Loucy (cell line): ENCODE measurements around the gene DNAJB9.
"Not testable (repeated sequence)": the region's sequence is repeated elsewhere in the genome, so short reads cannot be mapped to it uniquely, and the experiment has no call there.

Experiments used
- H2AFZ ChIP-seq: fragments of 200-600 bp; sonication (generic); 2 replicates; pipeline ENCODE4 v1.6.0; 2016; ENCODE audit warnings: antibody characterized with exemption, mild to moderate bottlenecking, low read length, moderate library complexity
- H3F3A ChIP-seq: fragments of 200-600 bp; 2 replicates; pipeline ENCODE4 v1.6.0; 2016; ENCODE audit warnings: antibody characterized with exemption, low read depth, mild to moderate bottlenecking
- H3K27me3 ChIP-seq: fragments of 200-600 bp; sonication (generic); 2 replicates; pipeline ENCODE4 v1.6.1; 2014; ENCODE audit warnings: low read length, mild to moderate bottlenecking; ENCODE audit not compliant: insufficient read depth, poor library complexity, severe bottlenecking
- H3K36me3 ChIP-seq: fragments of 200-600 bp; sonication (generic); 2 replicates; pipeline ENCODE4 v1.6.1; 2016; ENCODE audit warnings: low read length; ENCODE audit not compliant: insufficient read depth
- H3K4me1 ChIP-seq: fragments of 200-600 bp; sonication (generic); 2 replicates; pipeline ENCODE4 v1.5.1; 2014; ENCODE audit warnings: low read length, mild to moderate bottlenecking; ENCODE audit not compliant: insufficient read depth, poor library complexity, severe bottlenecking
- H3K4me2 ChIP-seq: fragments of 200-600 bp; sonication (generic); 2 replicates; pipeline ENCODE4 v1.6.0; 2014; ENCODE audit warnings: antibody characterized with exemption, low read length, low read depth, mild to moderate bottlenecking; ENCODE audit not compliant: poor library complexity, severe bottlenecking
- H3K4me3 ChIP-seq: fragments of 200-600 bp; sonication (generic); 2 replicates; pipeline ENCODE4 v1.5.1; 2014; ENCODE audit warnings: low read length, mild to moderate bottlenecking, mixed read lengths; ENCODE audit not compliant: poor library complexity, severe bottlenecking
- H3K79me2 ChIP-seq: fragments of 200-600 bp; sonication (generic); 2 replicates; pipeline ENCODE4 v1.6.1; 2014; ENCODE audit warnings: low read length; ENCODE audit not compliant: insufficient read depth
- H3K9ac ChIP-seq: fragments of 200-600 bp; sonication (generic); 2 replicates; pipeline ENCODE4 v1.6.0; 2014; ENCODE audit warnings: mild to moderate bottlenecking, low read depth, low read length, moderate library complexity; ENCODE audit not compliant: poor library complexity, severe bottlenecking
- H3K9me2 ChIP-seq: fragments of 200-600 bp; sonication (generic); replicated peaks from 2 replicates; pipeline ENCODE4 v1.6.1; 2016; ENCODE audit warnings: low read depth, low read length, mixed read lengths
- H3K9me3 ChIP-seq: fragments of 200-600 bp; sonication (generic); 2 replicates; pipeline ENCODE4 v1.6.1; 2014; ENCODE audit warnings: mild to moderate bottlenecking, antibody characterized with exemption, low read length, low read depth; ENCODE audit not compliant: insufficient read depth
- H4K20me1 ChIP-seq: fragments of 200-600 bp; sonication (generic); 2 replicates; pipeline ENCODE4 v1.6.0; 2014; ENCODE audit warnings: antibody characterized with exemption, low read length, mild to moderate bottlenecking; ENCODE audit not compliant: insufficient read depth, poor library complexity, severe bottlenecking
- CTCF ChIP-seq: fragments of 200-600 bp; sonication (generic); conservative IDR thresholded peaks from 2 replicates; pipeline ENCODE4 v1.5.1; 2014; ENCODE audit warnings: mild to moderate bottlenecking, antibody characterized with exemption, low read length
- EZH2phosphoT487 ChIP-seq: fragments of 200-600 bp; IDR thresholded peaks from 2 replicates; pipeline ENCODE4 v1.6.1; 2018; ENCODE audit warnings: antibody characterized with exemption, mild to moderate bottlenecking, moderate library complexity, borderline replicate concordance

The DNAJB9 gene

GRCh38 chr7:108541478-108541877 is 28.2 kb upstream of the DNAJB9 start:
- TF ChIP-seq CTCF: no peak
- TF ChIP-seq EZH2phosphoT487: no peak
- Histone ChIP-seq H2AFZ (no peak overlapping the region), H3K9ac (no peak overlapping the region), H3K36me3 (no peaks in the 10 kb centered on the region), H3K4me3 (no peak overlapping the region), H3K9me2 (no peaks in the 10 kb centered on the region), H3K4me1 (no peaks in the 10 kb centered on the region), H3K4me2 (no peak overlapping the region), H3K79me2 (no peaks in the 10 kb centered on the region), H3K27me3 (no peaks in the 10 kb centered on the region), H3K9me3 (no peaks in the 10 kb centered on the region), H4K20me1 (no peaks in the 10 kb centered on the region), H3F3A (no peaks in the 10 kb centered on the region)

- not testable (repeated sequence) for H3K36me3 ChIP-seq, H4K20me1 ChIP-seq, H3K4me2 ChIP-seq, H3K4me3 ChIP-seq, H2AFZ ChIP-seq, H3K9me2 ChIP-seq, H3K4me1 ChIP-seq, H3K9ac ChIP-seq, H3K9me3 ChIP-seq, H3K79me2 ChIP-seq, H3K27me3 ChIP-seq, H3F3A ChIP-seq
Observed at GRCh38 chr7:108548141-108548896, 21.4 kb upstream of the DNAJB9 start.

GRCh38 chr7:108556665-108557064 is 13.0 kb upstream of the DNAJB9 start:
- not testable (repeated sequence) for H3K36me3 ChIP-seq, H3K4me2 ChIP-seq, H3F3A ChIP-seq, H3K79me2 ChIP-seq, H2AFZ ChIP-seq, H4K20me1 ChIP-seq, H3K4me3 ChIP-seq, H3K9me2 ChIP-seq, H3K4me1 ChIP-seq, H3K27me3 ChIP-seq, H3K9me3 ChIP-seq, H3K9ac ChIP-seq

- Histone ChIP-seq H3K4me2 (no peak overlapping the region), H3F3A (no peaks in the 10 kb centered on the region), H3K4me3 (no peak overlapping the region), H2AFZ (no peak overlapping the region), H3K9ac (no peak overlapping the region), H3K9me2 (no peaks in the 10 kb centered on the region), H3K4me1 (no peaks in the 10 kb centered on the region), H3K79me2 (no peaks in the 10 kb centered on the region), H3K27me3 (no peaks in the 10 kb centered on the region), H3K36me3 (no peaks in the 10 kb centered on the region), H4K20me1 (no peaks in the 10 kb centered on the region), H3K9me3 (peaks cover 3% of the 10 kb centered on the region; the same call in 1 of the 2 replicates)
- TF ChIP-seq CTCF (no peak), EZH2phosphoT487 (no peak)
Observed at GRCh38 chr7:108557191-108557590, 12.5 kb upstream of the DNAJB9 start.
